Spleen (tissue), 13 donors: ENCODE data around the gene EP400. TPM values are rescaled to one million over a fixed set of nuclear protein-coding genes. Genes with fewer than 3 reads are reported as not detected.

Experiments used
- DNase-seq: peaks from one replicate; pipeline ENCODE4 v3.0.0-alpha.2; 2020
- H3K27ac ChIP-seq, 8 donors: fragments of 200-600 bp; sonication (generic) in 7 of 8; 1 replicate in 4 of 8; 2 replicates in 4 of 8; pipeline versions ENCODE4 v1.5.0 to v1.8.0; 2016 to 2021; ENCODE audit warnings: inconsistent platforms in 4 of 8, mild to moderate bottlenecking in 4 of 8, moderate library complexity in 1 of 8
- H3K27me3 ChIP-seq, 7 donors: fragments of 200-600 bp; sonication (generic) in 6 of 7; replicated peaks in 1 of 7; 1 replicate in 4 of 7; 2 replicates in 3 of 7; pipeline versions ENCODE4 v1.5.0 to v1.8.0; 2016 to 2021; ENCODE audit warnings: inconsistent platforms in 3 of 7, mild to moderate bottlenecking in 1 of 7
- H3K36me3 ChIP-seq, 6 donors: fragments of 200-600 bp; sonication (generic) in 5 of 6; 1 replicate in 4 of 6; 2 replicates in 2 of 6; pipeline versions ENCODE4 v1.5.0 to v1.8.0; 2016 to 2021; ENCODE audit warnings: inconsistent platforms in 2 of 6
- H3K4me1 ChIP-seq, 6 donors: fragments of 200-600 bp; sonication (generic) in 5 of 6; 1 replicate in 3 of 6; 2 replicates in 3 of 6; pipeline versions ENCODE4 v1.5.0 to v1.8.0; 2016 to 2021; ENCODE audit warnings: inconsistent platforms in 3 of 6
- H3K4me3 ChIP-seq, 8 donors: fragments of 200-600 bp; sonication (generic) in 7 of 8; 1 replicate in 4 of 8; 2 replicates in 4 of 8; pipeline versions ENCODE4 v1.5.0 to v1.8.0; 2016 to 2021; ENCODE audit warnings: inconsistent platforms in 4 of 8, mild to moderate bottlenecking in 4 of 8, moderate library complexity in 2 of 8
- H3K9me3 ChIP-seq, 8 donors: fragments of 200-600 bp; sonication (generic) in 7 of 8; 1 replicate in 4 of 8; 2 replicates in 4 of 8; pipeline versions ENCODE4 v1.5.0 to v1.8.0; 2016 to 2021; ENCODE audit warnings: inconsistent platforms in 4 of 8
- POLR2A ChIP-seq, 3 donors: fragments of 450-650 bp; IDR thresholded peaks; one replicate each; pipeline ENCODE4 v1.5.1; 2017; ENCODE audit warnings: antibody characterized with exemption in 3 of 3, mild to moderate bottlenecking in 1 of 3
- POLR2AphosphoS5 ChIP-seq, 3 donors: sonication (generic); formaldehyde crosslinking; IDR thresholded peaks; one replicate each; pipeline ENCODE4 v1.5.1; 2017; ENCODE audit warnings: antibody characterized with exemption in 3 of 3
- whole genome bisulfite sequencing, 5 donors: extraction: QIAGEN DNeasy Blood & Tissue Kit in 3 of 5; methylation state at CpG; one replicate each; pipeline versions ENCODE4 v1.1.5 to v1.1.7; 2013 to 2018; 5-methylcytosine and 5-hydroxymethylcytosine counted together
- intact Hi-C: fragments of 100-400 bp; cut with DNase I; formaldehyde crosslinking; loops from one replicate; pipeline ENCODE4 v1.15.0; 2023; ENCODE audit warnings: low total_unique reads
- long read RNA-seq, 2 donors: transcript quantifications; one replicate each; lab custom pipeline, GENCODE V29; 2026
- polyA plus RNA-seq, 3 donors: library from polyadenylated mRNA; stranded (reverse); fragments of 200-250 nt; gene quantifications; one replicate each; pipeline ENCODE4 v1.2.1, GENCODE V29; 2013
- total RNA-seq, 7 donors: library from RNA; depleted of rRNA in 3 of 7; stranded (reverse); fragments of >200 nt in 3 of 7; fragmentation: NEBNext Ultra II Directional in 4 of 7; extraction: Animal tissue kit (Norgen Biotek cat#: 25700) in 4 of 7; gene quantifications; one replicate each; pipeline versions ENCODE4 v1.1.0 to v1.2.1, GENCODE V29; 2016 to 2021
- TF ChIP-seq, protein P1 (sequence below), 11 experiments: fragments of 200-600 bp in 7 of 11; fragments of 450-650 bp in 4 of 11; sonication (generic) in 4 of 11; IDR thresholded peaks in 8 of 11; conservative IDR thresholded peaks in 3 of 11; 1 replicate in 7 of 11; 2 replicates in 4 of 11; pipeline versions ENCODE4 v1.4.0 to v1.8.0; 2016 to 2021; ENCODE audit warnings: antibody characterized with exemption in 11 of 11, inconsistent platforms in 4 of 11, mild to moderate bottlenecking in 1 of 11
- donor health status: healthy with polysubstance abuse.
- donor health status: DM: no; HTN: no; CAD: no; lungs with moderate emphysema.
- donor health status: DM: no; HTN: no; CAD: no.
- donor health status: Bipolar disorder and iron deficiency.
- donor health status: healthy.
- donor health status: DM: no; HTN: no; CAD: no.
- donor health status: DM: yes; HTN: yes; CAD: no.

EP400 gene, protein sequence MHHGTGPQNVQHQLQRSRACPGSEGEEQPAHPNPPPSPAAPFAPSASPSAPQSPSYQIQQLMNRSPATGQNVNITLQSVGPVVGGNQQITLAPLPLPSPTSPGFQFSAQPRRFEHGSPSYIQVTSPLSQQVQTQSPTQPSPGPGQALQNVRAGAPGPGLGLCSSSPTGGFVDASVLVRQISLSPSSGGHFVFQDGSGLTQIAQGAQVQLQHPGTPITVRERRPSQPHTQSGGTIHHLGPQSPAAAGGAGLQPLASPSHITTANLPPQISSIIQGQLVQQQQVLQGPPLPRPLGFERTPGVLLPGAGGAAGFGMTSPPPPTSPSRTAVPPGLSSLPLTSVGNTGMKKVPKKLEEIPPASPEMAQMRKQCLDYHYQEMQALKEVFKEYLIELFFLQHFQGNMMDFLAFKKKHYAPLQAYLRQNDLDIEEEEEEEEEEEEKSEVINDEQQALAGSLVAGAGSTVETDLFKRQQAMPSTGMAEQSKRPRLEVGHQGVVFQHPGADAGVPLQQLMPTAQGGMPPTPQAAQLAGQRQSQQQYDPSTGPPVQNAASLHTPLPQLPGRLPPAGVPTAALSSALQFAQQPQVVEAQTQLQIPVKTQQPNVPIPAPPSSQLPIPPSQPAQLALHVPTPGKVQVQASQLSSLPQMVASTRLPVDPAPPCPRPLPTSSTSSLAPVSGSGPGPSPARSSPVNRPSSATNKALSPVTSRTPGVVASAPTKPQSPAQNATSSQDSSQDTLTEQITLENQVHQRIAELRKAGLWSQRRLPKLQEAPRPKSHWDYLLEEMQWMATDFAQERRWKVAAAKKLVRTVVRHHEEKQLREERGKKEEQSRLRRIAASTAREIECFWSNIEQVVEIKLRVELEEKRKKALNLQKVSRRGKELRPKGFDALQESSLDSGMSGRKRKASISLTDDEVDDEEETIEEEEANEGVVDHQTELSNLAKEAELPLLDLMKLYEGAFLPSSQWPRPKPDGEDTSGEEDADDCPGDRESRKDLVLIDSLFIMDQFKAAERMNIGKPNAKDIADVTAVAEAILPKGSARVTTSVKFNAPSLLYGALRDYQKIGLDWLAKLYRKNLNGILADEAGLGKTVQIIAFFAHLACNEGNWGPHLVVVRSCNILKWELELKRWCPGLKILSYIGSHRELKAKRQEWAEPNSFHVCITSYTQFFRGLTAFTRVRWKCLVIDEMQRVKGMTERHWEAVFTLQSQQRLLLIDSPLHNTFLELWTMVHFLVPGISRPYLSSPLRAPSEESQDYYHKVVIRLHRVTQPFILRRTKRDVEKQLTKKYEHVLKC (N-terminal part only)
- total RNA-seq (10 to 100 TPM; 41.1 to 70.2 (median 48.3) TPM), polyA plus RNA-seq (10 to 100 TPM; 11.8 to 20.8 (median 17.5) TPM)
- long read RNA-seq, donor 1, full-length matches to known transcripts = 2 of 13 reads
- long read RNA-seq, donor 1, partial matches to known transcripts = 11 of 13 reads
- long read RNA-seq, donor 1, other reads (novel, unspliced or antisense) = 0 of 13 reads
- long read RNA-seq, donor 2 = 0 reads

DNA sequence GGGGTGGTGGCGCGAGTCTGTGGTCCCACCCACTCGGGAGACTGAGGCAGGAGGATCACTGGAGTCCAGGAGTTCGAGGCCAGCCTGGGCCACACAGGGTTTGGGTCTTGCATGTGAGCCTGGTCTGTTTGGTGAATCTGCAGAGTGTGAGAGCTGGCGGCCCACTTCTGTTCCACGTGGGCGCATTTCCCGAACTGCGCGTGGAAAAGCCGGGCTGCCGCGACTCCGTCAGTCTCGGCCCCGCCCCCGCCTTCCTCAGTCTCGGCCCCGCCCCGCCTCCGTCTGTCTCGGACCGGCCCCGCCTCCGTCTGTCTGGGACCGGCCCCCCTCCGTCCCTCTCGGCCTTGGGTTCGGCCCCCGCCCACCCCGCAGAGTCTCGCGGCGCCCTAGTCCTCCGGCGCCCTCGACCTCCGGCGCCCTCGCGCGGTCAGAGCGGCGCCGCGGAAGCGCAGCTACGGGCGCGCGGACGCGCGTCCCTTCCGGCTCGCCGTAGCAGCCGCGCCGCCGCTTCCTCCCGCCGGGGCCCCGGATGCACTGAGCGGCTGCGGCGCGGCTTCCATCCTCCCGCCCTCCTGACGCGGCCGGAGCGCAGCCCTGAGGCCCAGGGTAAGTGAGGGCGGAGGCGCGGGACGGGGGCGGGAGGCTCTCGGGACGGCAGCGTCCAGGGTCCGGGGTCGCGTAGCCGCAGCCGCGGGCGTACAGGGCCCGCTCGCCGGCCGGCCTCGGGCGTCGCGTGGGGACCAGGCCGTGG is at the start of gene EP400:
EP400 (plus strand) TSS at position 512 of the 751 bp plus-strand sequence. CDS start 10,678 bp downstream, outside the sequence.
- H3K27me3 ChIP-seq = no peaks in the 10 kb centered on the region
- peak; percentile 77 to 88 (median 88) for TF ChIP-seq POLR2AphosphoS5 (IDR thresholded peaks at IDR 0.05)
- TF ChIP-seq POLR2A (IDR thresholded peaks at IDR 0.05) = peak in 1 of 3 donors; percentile 86
- TF ChIP-seq, protein P1, sequence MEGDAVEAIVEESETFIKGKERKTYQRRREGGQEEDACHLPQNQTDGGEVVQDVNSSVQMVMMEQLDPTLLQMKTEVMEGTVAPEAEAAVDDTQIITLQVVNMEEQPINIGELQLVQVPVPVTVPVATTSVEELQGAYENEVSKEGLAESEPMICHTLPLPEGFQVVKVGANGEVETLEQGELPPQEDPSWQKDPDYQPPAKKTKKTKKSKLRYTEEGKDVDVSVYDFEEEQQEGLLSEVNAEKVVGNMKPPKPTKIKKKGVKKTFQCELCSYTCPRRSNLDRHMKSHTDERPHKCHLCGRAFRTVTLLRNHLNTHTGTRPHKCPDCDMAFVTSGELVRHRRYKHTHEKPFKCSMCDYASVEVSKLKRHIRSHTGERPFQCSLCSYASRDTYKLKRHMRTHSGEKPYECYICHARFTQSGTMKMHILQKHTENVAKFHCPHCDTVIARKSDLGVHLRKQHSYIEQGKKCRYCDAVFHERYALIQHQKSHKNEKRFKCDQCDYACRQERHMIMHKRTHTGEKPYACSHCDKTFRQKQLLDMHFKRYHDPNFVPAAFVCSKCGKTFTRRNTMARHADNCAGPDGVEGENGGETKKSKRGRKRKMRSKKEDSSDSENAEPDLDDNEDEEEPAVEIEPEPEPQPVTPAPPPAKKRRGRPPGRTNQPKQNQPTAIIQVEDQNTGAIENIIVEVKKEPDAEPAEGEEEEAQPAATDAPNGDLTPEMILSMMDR (IDR thresholded peaks at IDR 0.05 in 8 of 11, conservative IDR thresholded peaks at IDR 0.05 in 3 of 11) = peak in 9 of 11 experiments; percentile 7 to 82 (median 72)
- peaks cover 0 to 7% (median 5%) of the 10 kb centered on the region in 6 donors for H3K36me3 ChIP-seq
- H3K27ac ChIP-seq = peak within 1 kb of the TSS; percentile 67 to 93 (median 84)
- H3K9me3 ChIP-seq = no peaks in the 10 kb centered on the region
- WGBS, 5 donors = 1 to 8% (median 3%) methylated on average over 10 to 97 of the region's 97 CpGs
- H3K4me1 ChIP-seq = peaks cover 16 to 66% (median 46%) of the 10 kb centered on the region in 6 donors
- peak; percentile 100 for DNase-seq
- peak within 1 kb of the TSS; percentile 85 to 99 (median 95) for H3K4me3 ChIP-seq
- intact Hi-C loops = no loop called here

DNA sequence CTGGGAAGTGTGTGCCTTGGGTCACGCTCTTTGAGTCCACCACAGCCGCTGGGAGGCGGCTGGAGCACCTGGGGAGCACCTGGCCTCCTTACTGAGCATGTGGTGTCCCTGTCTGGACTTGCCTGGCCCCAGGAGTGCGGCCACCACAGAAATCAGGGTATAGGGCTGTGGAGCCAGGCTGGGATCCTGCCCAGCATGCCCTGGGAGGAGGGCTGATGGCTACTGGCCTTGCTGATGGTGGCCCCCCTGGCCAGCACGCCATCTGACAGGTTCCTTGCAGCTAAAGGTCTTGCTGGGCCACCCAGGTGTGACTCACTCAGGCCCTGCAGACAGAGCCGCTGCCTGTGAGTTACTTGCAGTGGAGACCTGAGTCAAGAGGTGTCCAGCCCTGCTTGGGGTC is 49.3 kb upstream of the EP400 start:
- Histone ChIP-seq H3K27me3 (no peaks in the 10 kb centered on the region), H3K4me1 (peaks cover 29 to 95% (median 63%) of the 10 kb centered on the region in 6 donors), H3K9me3 (no peaks in the 10 kb centered on the region), H3K4me3 (no peak overlapping the region), H3K27ac (peak overlapping the region in 2 of 8 donors; percentile 11 to 45), H3K36me3 (peaks cover 0 to 73% (median 0%) of the 10 kb centered on the region in 6 donors)
- intact Hi-C loops = no loop called here
- WGBS, 5 donors = 75 to 94% (median 93%) methylated on average over 5 to 6 of the region's 6 CpGs
- DNase-seq = peak; percentile 67
- TF ChIP-seq POLR2A (IDR thresholded peaks at IDR 0.05) = no peak
- TF ChIP-seq POLR2AphosphoS5 (IDR thresholded peaks at IDR 0.05) = peak in 2 of 3 donors; percentile 10 to 37
- TF ChIP-seq, protein P1 (IDR thresholded peaks at IDR 0.05 in 8 of 11, conservative IDR thresholded peaks at IDR 0.05 in 3 of 11) = no peak
